HepG2 (cell line): ENCODE data around the gene CACHD1. TPM values are rescaled to one million over a fixed set of nuclear protein-coding genes. Genes with fewer than 3 reads are reported as not detected.

Experiments used
- BCL6 ChIP-seq: IDR thresholded peaks from 2 replicates; pipeline ENCODE4 v1.6.1; 2016; ENCODE audit warnings: missing genetic modification reagents, missing compliant biosample characterization
- GATA4 ChIP-seq: sonication (generic); IDR thresholded peaks from 2 replicates; pipeline ENCODE4 v1.6.1; 2016; ENCODE audit warnings: antibody characterized with exemption, low read depth, borderline replicate concordance
- HDAC2 ChIP-seq: sonication (generic); formaldehyde crosslinking; IDR thresholded peaks from 2 replicates; pipeline ENCODE4 v1.4.0; 2020; ENCODE audit warnings: missing genetic modification reagents
- HHEX ChIP-seq: IDR thresholded peaks from 2 replicates; pipeline ENCODE4 v1.6.1; 2016; ENCODE audit warnings: control low read depth
- ISL2 ChIP-seq: sonication (generic); formaldehyde crosslinking; IDR thresholded peaks from 2 replicates; pipeline ENCODE4 v1.5.0; 2020; ENCODE audit warnings: missing genetic modification reagents
- NCOA2 ChIP-seq: sonication (generic); formaldehyde crosslinking; IDR thresholded peaks from 2 replicates; pipeline ENCODE4 v1.8.0; 2022; ENCODE audit warnings: inconsistent platforms
- NKX3-1 ChIP-seq: sonication (generic); formaldehyde crosslinking; IDR thresholded peaks from 2 replicates; pipeline ENCODE4 v1.5.0; 2020; ENCODE audit warnings: missing genetic modification reagents
- SRSF1 ChIP-seq: fragments of 200-400 bp; formaldehyde crosslinking; optimal IDR thresholded peaks from 2 replicates; pipeline ENCODE3; 2017; ENCODE audit warnings: mild to moderate bottlenecking, low read depth, low read length, moderate library complexity
- TBX2 ChIP-seq: sonication (generic); formaldehyde crosslinking; IDR thresholded peaks from 2 replicates; pipeline ENCODE4 v1.5.0; 2020; ENCODE audit warnings: missing genetic modification reagents, mild to moderate bottlenecking, borderline replicate concordance
- TCF7 ChIP-seq: sonication (generic); IDR thresholded peaks from 2 replicates; pipeline ENCODE4 v1.6.1; 2016; ENCODE audit warnings: antibody characterized with exemption, low read depth
- polyA plus RNA-seq, 8 experiments: library from polyadenylated mRNA; depleted of rRNA in 3 of 8; stranded (reverse) in 7 of 8; unstranded in 1 of 8; fragments of >200 nt; fragmentation: Illumina TruSeq in 4 of 8; extraction: Trizol in 4 of 8; gene quantifications; 2 replicates each; pipeline versions ENCODE4 v1.2.1 to v1.2.3, GENCODE V29; 2011 to 2016; ENCODE audit warnings: low read depth in 4 of 8, missing spikeins in 1 of 8, mixed read lengths in 1 of 8; ENCODE audit not compliant: insufficient read depth in 1 of 8
- total RNA-seq, 5 experiments: library from RNA; depleted of rRNA; stranded (reverse); fragments of >200 nt; fragmentation: Illumina TruSeq; extraction: Trizol; gene quantifications; 2 replicates each; pipeline ENCODE4 v1.2.3, GENCODE V29; 2016; ENCODE audit warnings: low read depth in 1 of 5
- TF ChIP-seq, protein P1 (sequence below): sonication (generic); formaldehyde crosslinking; IDR thresholded peaks from 2 replicates; pipeline ENCODE4 v1.4.0; 2020; ENCODE audit warnings: mild to moderate bottlenecking, missing genetic modification reagents, borderline replicate concordance
- TF ChIP-seq, protein P2 (sequence below): sonication (generic); formaldehyde crosslinking; IDR thresholded peaks from 2 replicates; pipeline ENCODE4 v1.4.0; 2020; ENCODE audit warnings: mild to moderate bottlenecking, missing genetic modification reagents
- TF ChIP-seq, protein P3 (sequence below): sonication (generic); formaldehyde crosslinking; IDR thresholded peaks from 2 replicates; pipeline ENCODE4 v1.4.0; 2020; ENCODE audit warnings: missing genetic modification reagents
- TF ChIP-seq, protein P4 (sequence below): sonication (generic); formaldehyde crosslinking; IDR thresholded peaks from 2 replicates; pipeline ENCODE4 v1.5.0; 2020; ENCODE audit warnings: missing genetic modification reagents
- TF ChIP-seq, protein P5 (sequence below): sonication (generic); formaldehyde crosslinking; conservative IDR thresholded peaks from 2 replicates; pipeline ENCODE4 v1.8.1; 2023; ENCODE audit warnings: missing genetic modification reagents

Gene CACHD1
- total and polyA plus RNA-seq, 2 of the 13 experiments (the other 11 are each of a cell fraction or from before 2014, with no cell fraction given), result 0.11 TPM; not detected in 1

DNA sequence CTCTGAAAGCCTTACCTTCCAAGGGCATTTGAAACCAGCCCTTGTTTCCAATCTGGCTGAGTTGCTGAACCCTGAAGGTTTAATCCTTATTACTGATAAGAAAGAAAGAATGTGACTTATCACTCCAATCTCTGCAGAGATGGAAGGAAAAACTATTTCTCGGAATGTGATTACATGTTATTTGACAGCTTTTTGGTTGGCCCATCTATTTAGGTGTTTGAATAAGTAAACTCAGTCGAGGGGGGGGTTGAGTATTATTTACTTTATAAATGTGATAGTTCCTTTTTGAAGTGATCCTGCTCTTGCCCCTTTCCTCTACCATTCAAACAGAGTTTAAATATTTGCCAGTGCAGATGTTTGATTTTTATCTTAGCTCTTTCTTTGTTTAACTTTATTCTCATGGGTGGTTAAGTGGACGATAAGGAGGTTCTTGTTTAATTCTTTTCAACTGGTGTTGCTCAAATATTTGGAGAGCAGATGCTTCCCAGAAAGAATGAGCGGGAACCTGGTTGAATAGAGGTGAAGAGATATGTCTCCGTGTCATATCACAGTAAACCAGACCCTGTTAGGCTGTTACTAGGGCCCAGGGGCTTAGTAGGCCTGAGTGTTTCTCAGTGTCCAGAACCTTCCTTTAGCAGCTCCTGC is 126.1 kb downstream of the CACHD1 start (continued):
- TF ChIP-seq, protein P1, sequence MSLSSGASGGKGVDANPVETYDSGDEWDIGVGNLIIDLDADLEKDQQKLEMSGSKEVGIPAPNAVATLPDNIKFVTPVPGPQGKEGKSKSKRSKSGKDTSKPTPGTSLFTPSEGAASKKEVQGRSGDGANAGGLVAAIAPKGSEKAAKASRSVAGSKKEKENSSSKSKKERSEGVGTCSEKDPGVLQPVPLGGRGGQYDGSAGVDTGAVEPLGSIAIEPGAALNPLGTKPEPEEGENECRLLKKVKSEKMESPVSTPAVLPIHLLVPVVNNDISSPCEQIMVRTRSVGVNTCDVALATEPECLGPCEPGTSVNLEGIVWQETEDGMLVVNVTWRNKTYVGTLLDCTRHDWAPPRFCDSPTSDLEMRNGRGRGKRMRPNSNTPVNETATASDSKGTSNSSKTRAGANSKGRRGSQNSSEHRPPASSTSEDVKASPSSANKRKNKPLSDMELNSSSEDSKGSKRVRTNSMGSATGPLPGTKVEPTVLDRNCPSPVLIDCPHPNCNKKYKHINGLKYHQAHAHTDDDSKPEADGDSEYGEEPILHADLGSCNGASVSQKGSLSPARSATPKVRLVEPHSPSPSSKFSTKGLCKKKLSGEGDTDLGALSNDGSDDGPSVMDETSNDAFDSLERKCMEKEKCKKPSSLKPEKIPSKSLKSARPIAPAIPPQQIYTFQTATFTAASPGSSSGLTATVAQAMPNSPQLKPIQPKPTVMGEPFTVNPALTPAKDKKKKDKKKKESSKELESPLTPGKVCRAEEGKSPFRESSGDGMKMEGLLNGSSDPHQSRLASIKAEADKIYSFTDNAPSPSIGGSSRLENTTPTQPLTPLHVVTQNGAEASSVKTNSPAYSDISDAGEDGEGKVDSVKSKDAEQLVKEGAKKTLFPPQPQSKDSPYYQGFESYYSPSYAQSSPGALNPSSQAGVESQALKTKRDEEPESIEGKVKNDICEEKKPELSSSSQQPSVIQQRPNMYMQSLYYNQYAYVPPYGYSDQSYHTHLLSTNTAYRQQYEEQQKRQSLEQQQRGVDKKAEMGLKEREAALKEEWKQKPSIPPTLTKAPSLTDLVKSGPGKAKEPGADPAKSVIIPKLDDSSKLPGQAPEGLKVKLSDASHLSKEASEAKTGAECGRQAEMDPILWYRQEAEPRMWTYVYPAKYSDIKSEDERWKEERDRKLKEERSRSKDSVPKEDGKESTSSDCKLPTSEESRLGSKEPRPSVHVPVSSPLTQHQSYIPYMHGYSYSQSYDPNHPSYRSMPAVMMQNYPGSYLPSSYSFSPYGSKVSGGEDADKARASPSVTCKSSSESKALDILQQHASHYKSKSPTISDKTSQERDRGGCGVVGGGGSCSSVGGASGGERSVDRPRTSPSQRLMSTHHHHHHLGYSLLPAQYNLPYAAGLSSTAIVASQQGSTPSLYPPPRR (CRISPR knock-in tag), result peak; percentile 89; the same call in 1 of the 2 replicates
- peak; percentile 85 for TF ChIP-seq TCF7
- peak; percentile 20; the same call in 1 of the 2 replicates for TF ChIP-seq HDAC2 (CRISPR knock-in tag)
- TF ChIP-seq, protein P2, sequence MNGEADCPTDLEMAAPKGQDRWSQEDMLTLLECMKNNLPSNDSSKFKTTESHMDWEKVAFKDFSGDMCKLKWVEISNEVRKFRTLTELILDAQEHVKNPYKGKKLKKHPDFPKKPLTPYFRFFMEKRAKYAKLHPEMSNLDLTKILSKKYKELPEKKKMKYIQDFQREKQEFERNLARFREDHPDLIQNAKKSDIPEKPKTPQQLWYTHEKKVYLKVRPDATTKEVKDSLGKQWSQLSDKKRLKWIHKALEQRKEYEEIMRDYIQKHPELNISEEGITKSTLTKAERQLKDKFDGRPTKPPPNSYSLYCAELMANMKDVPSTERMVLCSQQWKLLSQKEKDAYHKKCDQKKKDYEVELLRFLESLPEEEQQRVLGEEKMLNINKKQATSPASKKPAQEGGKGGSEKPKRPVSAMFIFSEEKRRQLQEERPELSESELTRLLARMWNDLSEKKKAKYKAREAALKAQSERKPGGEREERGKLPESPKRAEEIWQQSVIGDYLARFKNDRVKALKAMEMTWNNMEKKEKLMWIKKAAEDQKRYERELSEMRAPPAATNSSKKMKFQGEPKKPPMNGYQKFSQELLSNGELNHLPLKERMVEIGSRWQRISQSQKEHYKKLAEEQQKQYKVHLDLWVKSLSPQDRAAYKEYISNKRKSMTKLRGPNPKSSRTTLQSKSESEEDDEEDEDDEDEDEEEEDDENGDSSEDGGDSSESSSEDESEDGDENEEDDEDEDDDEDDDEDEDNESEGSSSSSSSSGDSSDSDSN (CRISPR knock-in tag), result no peak
- TF ChIP-seq, protein P3, sequence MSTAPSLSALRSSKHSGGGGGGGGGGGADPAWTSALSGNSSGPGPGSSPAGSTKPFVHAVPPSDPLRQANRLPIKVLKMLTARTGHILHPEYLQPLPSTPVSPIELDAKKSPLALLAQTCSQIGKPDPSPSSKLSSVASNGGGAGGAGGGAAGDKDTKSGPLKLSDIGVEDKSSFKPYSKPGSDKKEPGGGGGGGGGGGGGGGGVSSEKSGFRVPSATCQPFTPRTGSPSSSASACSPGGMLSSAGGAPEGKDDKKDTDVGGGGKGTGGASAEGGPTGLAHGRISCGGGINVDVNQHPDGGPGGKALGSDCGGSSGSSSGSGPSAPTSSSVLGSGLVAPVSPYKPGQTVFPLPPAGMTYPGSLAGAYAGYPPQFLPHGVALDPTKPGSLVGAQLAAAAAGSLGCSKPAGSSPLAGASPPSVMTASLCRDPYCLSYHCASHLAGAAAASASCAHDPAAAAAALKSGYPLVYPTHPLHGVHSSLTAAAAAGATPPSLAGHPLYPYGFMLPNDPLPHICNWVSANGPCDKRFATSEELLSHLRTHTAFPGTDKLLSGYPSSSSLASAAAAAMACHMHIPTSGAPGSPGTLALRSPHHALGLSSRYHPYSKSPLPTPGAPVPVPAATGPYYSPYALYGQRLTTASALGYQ, result peak; percentile 85
- TF ChIP-seq, protein P4, sequence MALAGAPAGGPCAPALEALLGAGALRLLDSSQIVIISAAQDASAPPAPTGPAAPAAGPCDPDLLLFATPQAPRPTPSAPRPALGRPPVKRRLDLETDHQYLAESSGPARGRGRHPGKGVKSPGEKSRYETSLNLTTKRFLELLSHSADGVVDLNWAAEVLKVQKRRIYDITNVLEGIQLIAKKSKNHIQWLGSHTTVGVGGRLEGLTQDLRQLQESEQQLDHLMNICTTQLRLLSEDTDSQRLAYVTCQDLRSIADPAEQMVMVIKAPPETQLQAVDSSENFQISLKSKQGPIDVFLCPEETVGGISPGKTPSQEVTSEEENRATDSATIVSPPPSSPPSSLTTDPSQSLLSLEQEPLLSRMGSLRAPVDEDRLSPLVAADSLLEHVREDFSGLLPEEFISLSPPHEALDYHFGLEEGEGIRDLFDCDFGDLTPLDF, result no peak
- peak; percentile 54; the same call in 1 of the 2 replicates for TF ChIP-seq NCOA2 (CRISPR knock-in tag)
- TF ChIP-seq, protein P5, sequence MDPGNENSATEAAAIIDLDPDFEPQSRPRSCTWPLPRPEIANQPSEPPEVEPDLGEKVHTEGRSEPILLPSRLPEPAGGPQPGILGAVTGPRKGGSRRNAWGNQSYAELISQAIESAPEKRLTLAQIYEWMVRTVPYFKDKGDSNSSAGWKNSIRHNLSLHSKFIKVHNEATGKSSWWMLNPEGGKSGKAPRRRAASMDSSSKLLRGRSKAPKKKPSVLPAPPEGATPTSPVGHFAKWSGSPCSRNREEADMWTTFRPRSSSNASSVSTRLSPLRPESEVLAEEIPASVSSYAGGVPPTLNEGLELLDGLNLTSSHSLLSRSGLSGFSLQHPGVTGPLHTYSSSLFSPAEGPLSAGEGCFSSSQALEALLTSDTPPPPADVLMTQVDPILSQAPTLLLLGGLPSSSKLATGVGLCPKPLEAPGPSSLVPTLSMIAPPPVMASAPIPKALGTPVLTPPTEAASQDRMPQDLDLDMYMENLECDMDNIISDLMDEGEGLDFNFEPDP (CRISPR knock-in tag), result no peak
- peak; percentile 75; the same call in 1 of the 2 replicates for TF ChIP-seq NKX3-1
- no peak for TF ChIP-seq SRSF1
- peak; percentile 61; the same call in 1 of the 2 replicates for TF ChIP-seq GATA4
- TF ChIP-seq ISL2 (CRISPR knock-in tag), result peak; percentile 90
- TF ChIP-seq TBX2, result peak; percentile 47; the same call in 1 of the 2 replicates
- peak; percentile 81 for TF ChIP-seq HHEX
- TF ChIP-seq BCL6 (CRISPR knock-in tag), result peak; percentile 52
